H1 (cell line): ENCODE measurements around the gene TSC22D1. TPM values are rescaled to one million over a fixed set of nuclear protein-coding genes. Genes with fewer than 3 reads are reported as not detected.

Experiments used
- CTCF ChIA-PET: fragments of 300-600 bp; sonication (Branson Sonifier 250); formaldehyde crosslinking; loops from one replicate; lab custom pipeline; 2021; ENCODE audit not compliant: partially characterized antibody; lab: Charles Lee
- POLR2A ChIA-PET: fragments of 300-600 bp; sonication (Branson Sonifier 250); formaldehyde crosslinking; loops from one replicate; lab custom pipeline; 2021; ENCODE audit warnings: inconsistent platforms; ENCODE audit not compliant: partially characterized antibody; lab: Charles Lee
- DNase-seq, 2 experiments: peaks; one replicate each; pipeline versions ENCODE4 v3.0.0 to v3.0.0-alpha.2; 2010 to 2022; ENCODE audit warnings: low spot score in 2 of 2, low read depth in 1 of 2, mixed read lengths in 1 of 2
- FAIRE-seq: peaks from 2 replicates; lab custom pipeline; 2011; peaks lifted over from hg19 to GRCh38; lab: Jason Lieb, UNC
- H2AFZ ChIP-seq: 2 replicates; pipeline ENCODE4 v1.8.1; 2012; ENCODE audit warnings: low read length, inconsistent platforms
- H2AK5ac ChIP-seq: 2 replicates; pipeline ENCODE4 v1.6.1; 2013; ENCODE audit warnings: low read depth, low read length
- H2BK120ac ChIP-seq: replicated peaks from 2 replicates; pipeline ENCODE3; 2013; ENCODE audit warnings: low read depth, low read length, inconsistent platforms
- H2BK12ac ChIP-seq: 2 replicates; pipeline ENCODE4 v1.6.1; 2013; ENCODE audit warnings: low read depth, low read length
- H2BK15ac ChIP-seq: 2 replicates; pipeline ENCODE4 v1.6.1; 2013; ENCODE audit warnings: low read length
- H2BK20ac ChIP-seq: 2 replicates; pipeline ENCODE4 v1.6.1; 2013; ENCODE audit warnings: low read length
- H2BK5ac ChIP-seq: 2 replicates; pipeline ENCODE4 v1.6.1; 2013; ENCODE audit warnings: low read depth, low read length
- H3K14ac ChIP-seq: 2 replicates; pipeline ENCODE4 v1.6.1; 2013; ENCODE audit warnings: inconsistent platforms; ENCODE audit not compliant: insufficient read length
- H3K18ac ChIP-seq: 2 replicates; pipeline ENCODE4 v1.6.1; 2013; ENCODE audit warnings: low read length; ENCODE audit errors: extremely low read depth
- H3K23ac ChIP-seq: 2 replicates; pipeline ENCODE4 v1.6.1; 2013; ENCODE audit warnings: inconsistent platforms; ENCODE audit not compliant: insufficient read length
- H3K23me2 ChIP-seq: 2 replicates; pipeline ENCODE4 v1.6.1; 2013; ENCODE audit warnings: low read depth, low read length
- H3K27ac ChIP-seq: 2 replicates; pipeline ENCODE4 v1.6.1; 2011; ENCODE audit warnings: low read depth, low read length, inconsistent platforms
- H3K27me3 ChIP-seq, 4 experiments: replicated peaks in 1 of 4; 1 replicate in 1 of 4; 2 replicates in 3 of 4; pipeline versions ENCODE4 v1.6.1 to v1.8.1; 2011 to 2013; ENCODE audit warnings: low read length in 3 of 4, mild to moderate bottlenecking in 3 of 4, inconsistent platforms in 2 of 4, mixed read lengths in 2 of 4, moderate library complexity in 1 of 4; ENCODE audit not compliant: control insufficient read depth in 3 of 4, insufficient read depth in 3 of 4; ENCODE audit errors: extremely low read depth in 1 of 4
- H3K36me3 ChIP-seq, 4 experiments: 2 replicates each; pipeline versions ENCODE4 v1.6.1 to v1.8.1; 2011 to 2013; ENCODE audit warnings: mild to moderate bottlenecking in 4 of 4, low read length in 3 of 4, moderate library complexity in 2 of 4, control low read depth in 1 of 4, inconsistent platforms in 1 of 4; ENCODE audit not compliant: insufficient read depth in 4 of 4, control insufficient read depth in 2 of 4
- H3K4ac ChIP-seq: replicated peaks from 2 replicates; pipeline ENCODE3; 2013; ENCODE audit warnings: low read length, low read depth, mixed read lengths, inconsistent platforms; ENCODE audit not compliant: insufficient read length
- H3K4me1 ChIP-seq, 4 experiments: replicated peaks in 1 of 4; 1 replicate in 1 of 4; 2 replicates in 3 of 4; pipeline versions ENCODE4 v1.6.1 to v1.8.1; 2011 to 2013; ENCODE audit warnings: low read length in 3 of 4, inconsistent platforms in 2 of 4, mixed read lengths in 1 of 4; ENCODE audit not compliant: insufficient read depth in 4 of 4, control insufficient read depth in 3 of 4
- H3K4me2 ChIP-seq, 2 experiments: 2 replicates each; pipeline versions ENCODE4 v1.6.1 to v1.8.1; 2011 to 2013; ENCODE audit warnings: low read depth in 2 of 2, low read length in 2 of 2, control low read depth in 1 of 2, inconsistent platforms in 1 of 2, mild to moderate bottlenecking in 1 of 2; ENCODE audit not compliant: insufficient read depth in 1 of 2
- H3K4me3 ChIP-seq, 4 experiments: fragments of 200-600, 300-600 bp in 1 of 4; sonication (generic), shearing (Covaris generic), sonication (Bioruptor Twin) in 1 of 4; 2 replicates each; pipeline versions ENCODE4 v1.5.1 to v1.8.1; 2011 to 2016; ENCODE audit warnings: low read length in 4 of 4, low read depth in 3 of 4, control low read depth in 2 of 4, inconsistent platforms in 2 of 4, mild to moderate bottlenecking in 2 of 4, mixed read lengths in 1 of 4, moderate library complexity in 1 of 4; ENCODE audit not compliant: insufficient read depth in 2 of 4; ENCODE audit errors: extremely low read depth in 1 of 4
- H3K56ac ChIP-seq: replicated peaks from 2 replicates; pipeline ENCODE3; 2013; ENCODE audit warnings: low read depth, mild to moderate bottlenecking, mixed read lengths, low read length, inconsistent platforms; ENCODE audit not compliant: insufficient read length
- H3K79me1 ChIP-seq: 2 replicates; pipeline ENCODE4 v1.6.1; 2013; ENCODE audit warnings: low read depth, low read length, control low read depth
- H3K79me2 ChIP-seq, 2 experiments: 2 replicates each; pipeline versions ENCODE4 v1.6.1 to v1.8.1; 2012 to 2013; ENCODE audit warnings: low read length in 2 of 2, mild to moderate bottlenecking in 2 of 2, inconsistent platforms in 1 of 2; ENCODE audit not compliant: insufficient read depth in 2 of 2, control insufficient read depth in 1 of 2
- H3K9ac ChIP-seq, 4 experiments: replicated peaks in 1 of 4; 1 replicate in 1 of 4; 2 replicates in 3 of 4; pipeline versions ENCODE4 v1.6.1 to v1.8.1; 2011 to 2013; ENCODE audit warnings: low read depth in 3 of 4, low read length in 3 of 4, control low read depth in 2 of 4, mild to moderate bottlenecking in 2 of 4, moderate library complexity in 2 of 4, inconsistent platforms in 1 of 4; ENCODE audit errors: extremely low read depth in 1 of 4
- H3K9me3 ChIP-seq, 2 experiments: 2 replicates each; pipeline versions ENCODE4 v1.6.1 to v1.8.1; 2012 to 2013; ENCODE audit warnings: mild to moderate bottlenecking in 2 of 2, moderate library complexity in 2 of 2, control low read depth in 1 of 2, inconsistent platforms in 1 of 2, low read depth in 1 of 2, low read length in 1 of 2, mixed read lengths in 1 of 2; ENCODE audit not compliant: insufficient read depth in 2 of 2
- H4K20me1 ChIP-seq, 2 experiments: replicated peaks in 1 of 2; 2 replicates each; pipeline versions ENCODE3 to v1.8.1; 2011 to 2013; ENCODE audit warnings: inconsistent platforms in 2 of 2, low read length in 2 of 2, mild to moderate bottlenecking in 1 of 2; ENCODE audit not compliant: insufficient read depth in 2 of 2, control insufficient read depth in 1 of 2
- H4K5ac ChIP-seq: 2 replicates; pipeline ENCODE4 v1.6.1; 2013; ENCODE audit warnings: low read length, low read depth, mixed read lengths, inconsistent platforms; ENCODE audit not compliant: insufficient read length
- H4K8ac ChIP-seq: 2 replicates; pipeline ENCODE4 v1.8.0; 2013; ENCODE audit warnings: mild to moderate bottlenecking, moderate library complexity, low read length, inconsistent platforms; ENCODE audit not compliant: insufficient read depth; ENCODE audit errors: extremely low read depth
- H4K91ac ChIP-seq: replicated peaks from 2 replicates; pipeline ENCODE3; 2013; ENCODE audit warnings: low read length, mixed read lengths, inconsistent platforms; ENCODE audit not compliant: insufficient read length
- ASH2L ChIP-seq: fragments of 200-600, 300-600 bp; sonication (generic); IDR thresholded peaks from one replicate; pipeline ENCODE4 v1.7.1; 2017; ENCODE audit warnings: low read length
- CHD1 ChIP-seq: IDR thresholded peaks from 2 replicates; pipeline ENCODE4 v1.6.1; 2012; ENCODE audit warnings: low read depth, low read length, improper control_type of control experiment
- JUN ChIP-seq: IDR thresholded peaks from 2 replicates; pipeline ENCODE4 v1.6.1; 2011; ENCODE audit warnings: low read depth, mild to moderate bottlenecking, improper control_type of control experiment, low read length
- POLR2A ChIP-seq, 2 experiments: IDR thresholded peaks; 1 replicate in 1 of 2; 2 replicates in 1 of 2; pipeline ENCODE4 v1.6.1; 2011; ENCODE audit warnings: low read depth in 2 of 2, low read length in 2 of 2, mild to moderate bottlenecking in 2 of 2; ENCODE audit errors: control extremely low read depth in 1 of 2
- SIN3A ChIP-seq, 2 experiments: IDR thresholded peaks in 1 of 2; conservative IDR thresholded peaks in 1 of 2; 2 replicates each; pipeline ENCODE4 v1.6.1; 2011 to 2012; ENCODE audit warnings: low read length in 2 of 2, improper control_type of control experiment in 1 of 2, low read depth in 1 of 2, mild to moderate bottlenecking in 1 of 2
- SRF ChIP-seq: IDR thresholded peaks from 2 replicates; pipeline ENCODE4 v1.6.1; 2011; ENCODE audit warnings: mild to moderate bottlenecking, low read depth, low read length, moderate library complexity
- TEAD4 ChIP-seq: IDR thresholded peaks from 2 replicates; pipeline ENCODE4 v1.6.1; 2012; ENCODE audit warnings: low read depth, low read length, inconsistent platforms, mixed read lengths
- WGBS, 2 experiments: shearing (Covaris generic) in 1 of 2; methylation state at CpG; one replicate each; pipeline versions ENCODE4 v1.1.6 to v1.1.7; 2013 to 2015; ENCODE audit warnings: low lambda C conversion rate in 2 of 2, mixed read lengths in 2 of 2, inconsistent platforms in 1 of 2, low coverage in 1 of 2, missing lambda C conversion rate in 1 of 2; ENCODE audit not compliant: insufficient replicate concordance in 2 of 2, insufficient coverage in 1 of 2, insufficient read length in 1 of 2; ENCODE audit errors: extremely low coverage in 1 of 2, missing lambda C conversion rate in 1 of 2; 5-methylcytosine and 5-hydroxymethylcytosine counted together
- polyA plus RNA-seq, 7 experiments: library from polyadenylated mRNA; depleted of rRNA in 3 of 7; stranded (reverse) in 5 of 7; unstranded in 2 of 7; fragments of >200 nt in 5 of 7; fragments of 200-250 nt in 2 of 7; gene quantifications; 1 replicate in 5 of 7; 2 replicates in 1 of 7; 4 replicates in 1 of 7; pipeline versions ENCODE4 v1.2.1 to v1.2.3, GENCODE V29; 2011 to 2013; ENCODE audit warnings: missing spikeins in 2 of 7, mixed read lengths in 2 of 7
- total RNA-seq: library from RNA; stranded (reverse); fragmentation: NEBNext Ultra II Directional; extraction: Animal tissue kit (Norgen Biotek cat#: 25700); gene quantifications from 2 replicates; pipeline ENCODE4 v1.2.1, GENCODE V29; 2021
- TF ChIP-seq, protein P1 (sequence below): IDR thresholded peaks from 2 replicates; pipeline ENCODE4 v1.6.1; 2011; ENCODE audit warnings: low read length, improper control_type of control experiment
- TF ChIP-seq, protein P2 (sequence below): IDR thresholded peaks from 2 replicates; pipeline ENCODE4 v1.6.1; 2012; ENCODE audit warnings: inconsistent platforms

The TSC22D1 gene
- total and polyA plus RNA-seq, 2 of the 8 experiments (the other 6 are each of a cell fraction or from before 2014, with no cell fraction given), result 52.6 to 80.9 TPM

DNA sequence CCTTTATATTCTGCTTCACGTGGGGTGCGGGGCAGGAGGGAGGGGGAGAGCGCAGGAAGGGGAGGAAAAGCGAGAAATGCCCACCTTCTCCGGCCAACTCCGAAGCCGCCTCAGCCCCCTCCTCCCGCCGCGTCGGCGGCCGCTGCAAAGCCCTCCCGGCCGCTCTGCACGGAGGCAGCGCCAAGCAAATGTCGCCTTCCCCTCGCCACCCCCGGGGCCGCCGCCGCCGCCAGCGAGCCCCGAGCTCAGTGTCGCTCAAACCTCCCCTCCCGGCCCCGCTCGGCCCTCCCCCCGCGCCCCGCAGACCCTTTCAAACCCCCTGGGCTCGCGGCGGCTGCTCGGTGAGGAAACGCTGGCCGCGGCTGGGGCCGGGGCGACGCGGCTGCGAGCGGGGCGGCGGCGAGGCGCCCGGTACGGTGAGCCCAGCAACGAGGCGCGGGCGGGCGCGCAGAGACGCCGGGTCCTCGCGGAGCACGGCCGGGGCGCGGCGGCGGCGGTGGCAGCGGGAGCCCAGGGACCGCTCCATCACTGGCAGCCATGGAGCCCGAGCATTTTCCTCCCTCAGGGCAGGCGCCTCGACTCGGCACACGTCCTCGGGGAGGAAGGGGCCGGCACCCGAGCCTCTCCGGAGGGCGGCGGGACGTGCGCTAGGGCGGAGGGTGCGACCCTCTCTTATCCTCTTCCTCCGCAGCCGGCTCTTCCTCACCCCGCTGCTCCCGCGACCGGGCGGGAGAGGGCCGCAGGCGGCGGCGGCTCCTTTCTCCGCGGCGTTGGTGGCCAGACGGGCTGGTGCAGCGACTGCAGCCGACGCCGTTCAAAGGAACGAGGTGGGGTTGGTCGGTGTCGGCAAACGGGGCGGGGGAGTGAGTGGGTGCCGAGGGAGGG, 463 bp upstream of the TSC22D1 start:
- ChIA-PET POLR2A (interaction anchor here (0.6 to 1.7 kb wide), 5 partner anchors 8 to 243 kb away, joined by 3 to 6 read pairs (median 4); no protein-coding TSS in a partner anchor), CTCF (interaction anchor here (1.0 to 1.4 kb wide), 2 partner anchors 12 to 240 kb away, joined by 3 read pairs; no protein-coding TSS in a partner anchor)
- H3K14ac ChIP-seq, result peak overlapping the region; percentile 67
- H2BK12ac ChIP-seq, result peak overlapping the region; percentile 65; the same call in 1 of the 2 replicates
- no peaks in the 10 kb centered on the region for H3K27me3 ChIP-seq
- peaks cover 23% of the 10 kb centered on the region; the same call in 1 of the 2 replicates for H3K23me2 ChIP-seq
- FAIRE-seq (no peak), DNase-seq (no peak)
- H4K5ac ChIP-seq, result peak overlapping the region; percentile 94
- H3K36me3 ChIP-seq, result peaks cover 0 to 22% (median 1%) of the 10 kb centered on the region in 4 experiments; a peak in 3 of 8 replicates
- no peak overlapping the region for H2AFZ ChIP-seq
- H3K79me1 ChIP-seq, result peaks cover 6% of the 10 kb centered on the region
- peak overlapping the region; percentile 82 for H4K91ac ChIP-seq
- peak overlapping the region; percentile 86 to 99 (median 90) for H3K9ac ChIP-seq
- peak overlapping the region; percentile 88 for H3K27ac ChIP-seq
- H3K79me2 ChIP-seq, result peaks cover 17 to 47% of the 10 kb centered on the region in 2 experiments; a peak in 3 of 4 replicates
- H2BK5ac ChIP-seq, result peak overlapping the region; percentile 89
- peaks cover 9 to 18% of the 10 kb centered on the region in 2 experiments for H4K20me1 ChIP-seq
- peak overlapping the region; percentile 77 to 96 (median 92) for H3K4me3 ChIP-seq
- H3K18ac ChIP-seq, result peak overlapping the region; percentile 91
- peak overlapping the region; percentile 96 for H3K56ac ChIP-seq
- no peak overlapping the region for H2AK5ac ChIP-seq
- H3K4me1 ChIP-seq, result peaks cover 17 to 28% (median 20%) of the 10 kb centered on the region in 4 experiments; a peak in 6 of 7 replicates
- no peak overlapping the region for H2BK15ac ChIP-seq
- peak overlapping the region; percentile 80 to 83 for H3K4me2 ChIP-seq
- no peaks in the 10 kb centered on the region for H3K9me3 ChIP-seq
- peak overlapping the region; percentile 91 for H3K4ac ChIP-seq
- H4K8ac ChIP-seq, result peak overlapping the region; percentile 96
- H2BK20ac ChIP-seq, result no peak overlapping the region
- WGBS, 2 experiments, result 0% methylated on average over 45 of the region's 111 CpGs; no CpG with 5 or more reads in 1 of the 2 experiments
- no peak overlapping the region for H3K23ac ChIP-seq
- H2BK120ac ChIP-seq, result no peak overlapping the region
- TF ChIP-seq ASH2L (no peak), SIN3A (conservative IDR thresholded peaks at IDR 0.05 in 1 of 2, IDR thresholded peaks at IDR 0.05 in 1 of 2; ENCODE audit: low read depth in 1 of 2, low read length in 2 of 2) (0 out of 4 replicates have a peak, but pooled peaks of 1 of the 2 experiments have one; percentile 35), CHD1 (no peak), SRF (no peak), POLR2A (IDR thresholded peaks at IDR 0.05; ENCODE audit: control extremely low read depth in 1 of 2, low read depth in 2 of 2, low read length in 2 of 2) (peak in 1 of 2 experiments; percentile 36; a peak in 1 of 3 replicates), TEAD4 (no peak), JUN (no peak)
- TF ChIP-seq, protein P1, sequence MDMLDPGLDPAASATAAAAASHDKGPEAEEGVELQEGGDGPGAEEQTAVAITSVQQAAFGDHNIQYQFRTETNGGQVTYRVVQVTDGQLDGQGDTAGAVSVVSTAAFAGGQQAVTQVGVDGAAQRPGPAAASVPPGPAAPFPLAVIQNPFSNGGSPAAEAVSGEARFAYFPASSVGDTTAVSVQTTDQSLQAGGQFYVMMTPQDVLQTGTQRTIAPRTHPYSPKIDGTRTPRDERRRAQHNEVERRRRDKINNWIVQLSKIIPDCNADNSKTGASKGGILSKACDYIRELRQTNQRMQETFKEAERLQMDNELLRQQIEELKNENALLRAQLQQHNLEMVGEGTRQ, result no peak
- TF ChIP-seq, protein P2, sequence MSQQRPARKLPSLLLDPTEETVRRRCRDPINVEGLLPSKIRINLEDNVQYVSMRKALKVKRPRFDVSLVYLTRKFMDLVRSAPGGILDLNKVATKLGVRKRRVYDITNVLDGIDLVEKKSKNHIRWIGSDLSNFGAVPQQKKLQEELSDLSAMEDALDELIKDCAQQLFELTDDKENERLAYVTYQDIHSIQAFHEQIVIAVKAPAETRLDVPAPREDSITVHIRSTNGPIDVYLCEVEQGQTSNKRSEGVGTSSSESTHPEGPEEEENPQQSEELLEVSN, result 0 out of 2 replicates have a peak, but pooled peaks have one; percentile 35
